ENCODE results near the gene NOS3. TPM values are rescaled to one million over a fixed set of nuclear protein-coding genes. Genes with fewer than 3 reads are reported as not detected.

The NOS3 gene
- total and polyA plus RNA-seq, 9 of the 15 experiments (the other 6 are each of a cell fraction or from before 2014, with no cell fraction given): 1.1 to 121 (median 23.6) TPM

- TF ChIP-seq ZFP91 (CRISPR knock-in tag; IDR thresholded peaks at IDR 0.05) (0 out of 2 replicates have a peak, but pooled peaks have one; percentile 9), TAF1 (IDR thresholded peaks at IDR 0.05; ENCODE audit: control insufficient read depth, extremely low read depth, insufficient read depth, low read length, severe bottlenecking) (no peak), ZBED1 (IDR thresholded peaks at IDR 0.05) (no peak), HDAC3 (IDR thresholded peaks at IDR 0.05; ENCODE audit: borderline replicate concordance, partially characterized antibody) (no peak), ZNF592 (IDR thresholded peaks at IDR 0.05) (no peak), MAZ (CRISPR knock-in tag; conservative IDR thresholded peaks at IDR 0.05 in 1 of 2, IDR thresholded peaks at IDR 0.05 in 1 of 2) (0 out of 4 replicates have a peak, but pooled peaks of 1 of the 2 experiments have one; percentile 30), ZBTB17 (CRISPR knock-in tag; IDR thresholded peaks at IDR 0.05) (peak; percentile 16; the same call in 1 of the 2 replicates), ZBTB2 (IDR thresholded peaks at IDR 0.05) (no peak), ZNF584 (CRISPR knock-in tag; IDR thresholded peaks at IDR 0.05; ENCODE audit: low read depth) (no peak), EP300 (IDR thresholded peaks at IDR 0.05; ENCODE audit: low read length) (no peak), WHSC1 (IDR thresholded peaks at IDR 0.05; ENCODE audit: low read length) (no peak), ETV6 (IDR thresholded peaks at IDR 0.05; ENCODE audit: borderline replicate concordance in 1 of 2, low read depth in 2 of 2, low read length in 1 of 2) (no peak), ETV6 (CRISPR knock-in tag; IDR thresholded peaks at IDR 0.05; ENCODE audit: borderline replicate concordance) (0 out of 2 replicates have a peak, but pooled peaks have one; percentile 27), ZNF830 (CRISPR knock-in tag; IDR thresholded peaks at IDR 0.05) (no peak), SMAD4 (CRISPR knock-in tag; conservative IDR thresholded peaks at IDR 0.05) (0 out of 2 replicates have a peak, but pooled peaks have one; percentile 18), MCM7 (IDR thresholded peaks at IDR 0.05) (no peak), MTA1 (IDR thresholded peaks at IDR 0.05; ENCODE audit: borderline replicate concordance) (no peak), ZNF146 (CRISPR knock-in tag; IDR thresholded peaks at IDR 0.05; ENCODE audit: unreplicated experiment) (no peak)
Observed at GRCh38 chr7:150942591-150943452, 48.0 kb upstream of the NOS3 start (continued).

Measured in K562 (cell line).